ENCODE data around the gene PRELID1.
A peak's percentile ranks its signal among the peaks of the same experiment; 100 is the strongest.
"Not testable (repeated sequence)": the region's sequence is repeated elsewhere in the genome, so short reads cannot be mapped to it uniquely, and the experiment has no call there.

Gene PRELID1

DNA sequence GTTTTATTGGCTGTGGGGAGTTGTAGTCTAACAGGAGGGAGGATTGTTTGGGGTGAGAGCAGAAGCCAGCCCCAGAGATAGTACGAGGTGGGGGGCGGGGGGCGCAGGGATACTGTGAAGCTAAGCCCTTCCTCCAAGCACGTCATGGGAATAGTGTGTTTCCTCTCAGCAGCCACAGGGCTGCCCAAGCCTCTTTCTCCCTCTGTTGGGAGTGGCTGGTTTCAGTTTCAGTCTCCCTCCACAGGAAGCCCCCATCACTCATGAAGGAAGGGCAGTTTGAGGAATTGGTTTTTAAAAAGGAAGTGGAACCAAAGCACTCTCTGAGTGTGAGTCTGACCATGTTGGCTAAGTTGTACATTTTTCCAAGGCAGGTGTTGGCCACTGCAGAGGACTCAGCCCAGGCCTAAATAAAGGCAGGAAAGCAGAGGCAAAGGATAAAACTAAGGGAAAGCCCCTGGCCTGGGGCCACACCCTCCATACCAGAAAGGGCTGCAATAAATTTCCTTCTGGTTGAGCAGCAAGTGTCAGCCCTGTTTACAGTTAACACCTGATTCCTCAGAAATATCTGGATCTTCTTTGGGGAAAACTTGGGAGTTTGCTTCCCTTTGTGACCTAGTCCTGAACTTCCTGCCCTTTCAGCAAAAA is 3.2 kb upstream of the PRELID1 start:
- DNase-seq = no peak

DNA sequence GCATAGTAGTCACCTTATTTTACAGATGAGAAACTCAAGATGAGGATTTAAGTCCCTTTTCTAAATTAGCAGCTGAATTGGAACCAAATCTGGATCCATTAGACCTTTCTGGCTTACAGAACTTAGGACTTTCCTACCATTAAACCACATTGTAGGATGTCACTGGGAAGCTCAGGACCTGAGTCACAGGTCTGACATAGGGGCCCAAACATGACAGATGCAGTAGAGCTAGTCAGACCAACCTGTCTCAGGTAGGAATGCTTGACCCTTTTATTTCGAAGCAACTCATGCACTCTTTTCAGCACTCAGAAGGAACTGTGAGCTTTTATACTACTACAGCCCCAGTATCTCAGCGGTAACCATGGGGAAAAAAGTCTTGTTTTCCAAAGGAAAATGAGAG is 2.6 kb upstream of the PRELID1 start:
- no peak for DNase-seq

DNA sequence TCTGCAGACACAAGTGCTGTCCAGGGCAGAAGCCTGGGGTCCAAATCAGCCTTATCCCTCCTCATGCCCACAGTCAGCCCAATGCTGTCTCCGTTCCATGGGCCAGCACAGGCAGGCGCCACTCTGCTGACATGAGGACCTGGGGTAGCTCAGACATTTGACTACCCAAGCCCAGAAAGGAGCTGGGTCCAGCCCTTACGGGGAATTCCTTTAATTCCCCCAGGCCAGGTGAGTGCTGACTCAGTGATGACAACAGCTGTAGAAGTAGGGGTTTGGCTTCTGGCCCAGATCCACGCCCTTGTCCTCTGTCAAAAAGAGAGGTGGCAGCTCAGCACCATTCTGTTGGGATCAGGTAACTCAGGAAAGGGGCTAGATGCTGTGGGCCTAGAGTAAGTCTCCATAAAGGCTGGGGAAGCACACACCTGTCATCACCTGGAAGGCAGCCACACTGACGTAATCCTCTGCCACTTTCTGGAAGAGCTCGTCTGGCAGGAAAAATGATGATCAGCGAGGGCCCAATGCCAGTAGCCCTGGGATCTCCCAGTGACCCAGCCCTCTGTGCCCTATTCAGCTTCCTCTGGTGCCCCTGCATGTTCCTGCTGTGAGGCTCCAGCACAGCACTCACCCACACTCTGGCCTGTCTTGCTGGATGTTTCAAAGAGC is 2.0 kb upstream of the PRELID1 start:
- no peak for DNase-seq

DNA sequence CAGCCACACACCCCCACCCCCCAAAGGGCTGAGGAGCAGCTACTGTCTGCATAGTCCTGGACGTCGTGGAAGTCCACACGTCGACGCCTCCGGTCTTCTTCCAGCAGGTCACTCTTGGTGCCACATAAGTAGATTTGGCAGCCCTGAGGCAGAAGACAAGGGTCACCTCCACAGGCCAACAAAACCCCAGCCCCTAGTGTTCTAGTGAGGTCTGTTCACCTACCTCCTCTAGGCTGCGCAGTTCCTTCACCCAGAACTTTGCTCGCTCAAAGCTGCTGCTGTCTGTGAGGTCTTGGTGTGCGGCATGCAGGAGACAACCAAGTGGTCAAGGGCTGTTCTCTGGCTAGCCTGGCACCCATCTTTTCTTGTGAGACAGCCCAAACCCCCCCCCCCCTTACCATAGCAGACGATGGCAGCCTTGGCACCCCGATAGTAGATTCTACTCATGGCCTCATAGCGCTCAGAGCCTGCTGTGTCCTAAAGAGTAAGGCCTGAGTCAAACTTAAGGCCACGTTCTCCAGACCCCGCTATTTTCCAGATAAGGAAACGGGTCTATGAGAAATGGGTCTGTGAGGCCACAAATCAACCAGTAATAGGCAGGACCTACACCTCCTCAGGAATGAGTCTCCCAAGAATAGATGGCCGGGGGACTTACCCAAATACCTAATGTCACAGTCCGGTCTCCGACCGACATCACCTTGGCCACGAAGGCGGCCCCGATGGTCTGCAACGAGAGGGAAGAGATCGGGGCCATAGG is 1.1 kb upstream of the PRELID1 start:
- no peak for DNase-seq

DNA sequence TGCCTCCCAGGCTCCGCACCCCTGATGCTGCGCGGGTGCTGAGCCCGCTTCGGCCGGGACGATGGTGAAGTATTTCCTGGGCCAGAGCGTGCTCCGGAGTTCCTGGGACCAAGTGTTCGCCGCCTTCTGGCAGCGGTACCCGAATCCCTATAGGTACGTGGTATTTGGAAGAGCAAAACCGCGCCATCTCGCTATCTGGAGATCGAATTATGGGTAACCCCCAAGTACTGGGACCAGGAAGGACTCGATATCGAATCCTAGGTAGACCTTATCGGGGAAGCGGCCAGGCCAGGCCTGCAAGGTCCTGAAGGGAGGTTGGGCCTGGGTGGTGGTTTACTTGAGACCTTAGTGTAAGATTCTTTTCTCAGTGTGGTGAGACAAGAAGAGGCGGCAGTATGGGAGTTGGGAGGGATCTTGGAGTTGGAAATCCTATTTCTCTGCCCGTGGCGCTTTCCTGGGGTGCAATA is 359 bp downstream of the PRELID1 start:
- DNase-seq = no peak

DNA sequence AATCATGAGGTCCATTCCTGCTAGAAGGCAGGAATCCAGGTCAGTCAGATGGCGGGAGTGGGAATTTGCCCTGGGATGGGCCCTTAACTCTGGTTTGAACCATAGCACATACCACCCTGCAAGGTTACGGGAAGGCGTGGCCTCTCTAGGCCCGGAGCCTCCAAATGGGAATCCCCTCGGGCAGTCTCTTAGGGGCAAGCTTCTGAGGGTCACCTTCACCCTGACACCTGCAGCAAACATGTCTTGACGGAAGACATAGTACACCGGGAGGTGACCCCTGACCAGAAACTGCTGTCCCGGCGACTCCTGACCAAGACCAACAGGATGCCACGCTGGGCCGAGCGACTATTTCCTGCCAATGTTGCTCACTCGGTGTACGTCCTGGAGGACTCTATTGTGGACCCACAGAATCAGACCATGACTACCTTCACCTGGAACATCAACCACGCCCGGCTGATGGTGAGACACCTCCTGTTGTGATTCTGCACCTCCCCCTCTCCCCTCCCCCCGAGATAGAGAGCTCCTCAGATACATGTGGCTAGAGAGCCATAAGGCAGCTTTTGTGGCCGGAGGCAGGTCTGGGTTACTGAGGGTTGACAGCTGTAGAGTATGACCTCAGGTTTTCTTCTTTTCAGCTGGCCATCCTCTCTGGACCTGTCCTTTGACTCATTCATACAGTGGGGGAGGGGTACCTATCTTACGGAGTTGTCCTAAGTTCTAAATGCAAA is 957 bp downstream of the PRELID1 start:
- no peak for DNase-seq

DNA sequence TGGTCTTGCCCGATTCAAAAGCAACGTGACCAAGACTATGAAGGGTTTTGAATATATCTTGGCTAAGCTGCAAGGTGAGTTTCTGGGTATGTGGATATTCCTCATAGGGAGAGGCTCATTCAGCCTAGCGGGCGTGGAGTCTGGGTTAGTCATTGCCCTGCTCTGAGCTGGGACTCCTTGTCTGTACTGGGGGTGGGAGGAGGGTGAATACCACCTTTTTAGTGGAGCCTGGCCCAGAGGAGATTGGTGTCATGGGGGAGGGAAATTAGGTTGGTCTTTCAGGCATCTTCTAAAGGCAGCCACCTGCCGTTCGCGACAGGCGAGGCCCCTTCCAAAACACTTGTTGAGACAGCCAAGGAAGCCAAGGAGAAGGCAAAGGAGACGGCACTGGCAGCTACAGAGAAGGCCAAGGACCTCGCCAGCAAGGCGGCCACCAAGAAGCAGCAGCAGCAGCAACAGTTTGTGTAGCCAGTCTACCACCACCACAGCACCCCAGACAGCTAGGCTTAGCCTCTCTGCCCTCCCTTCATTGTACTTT is 2.6 kb downstream of the PRELID1 start:
- DNase-seq = not testable (repeated sequence)

DNA sequence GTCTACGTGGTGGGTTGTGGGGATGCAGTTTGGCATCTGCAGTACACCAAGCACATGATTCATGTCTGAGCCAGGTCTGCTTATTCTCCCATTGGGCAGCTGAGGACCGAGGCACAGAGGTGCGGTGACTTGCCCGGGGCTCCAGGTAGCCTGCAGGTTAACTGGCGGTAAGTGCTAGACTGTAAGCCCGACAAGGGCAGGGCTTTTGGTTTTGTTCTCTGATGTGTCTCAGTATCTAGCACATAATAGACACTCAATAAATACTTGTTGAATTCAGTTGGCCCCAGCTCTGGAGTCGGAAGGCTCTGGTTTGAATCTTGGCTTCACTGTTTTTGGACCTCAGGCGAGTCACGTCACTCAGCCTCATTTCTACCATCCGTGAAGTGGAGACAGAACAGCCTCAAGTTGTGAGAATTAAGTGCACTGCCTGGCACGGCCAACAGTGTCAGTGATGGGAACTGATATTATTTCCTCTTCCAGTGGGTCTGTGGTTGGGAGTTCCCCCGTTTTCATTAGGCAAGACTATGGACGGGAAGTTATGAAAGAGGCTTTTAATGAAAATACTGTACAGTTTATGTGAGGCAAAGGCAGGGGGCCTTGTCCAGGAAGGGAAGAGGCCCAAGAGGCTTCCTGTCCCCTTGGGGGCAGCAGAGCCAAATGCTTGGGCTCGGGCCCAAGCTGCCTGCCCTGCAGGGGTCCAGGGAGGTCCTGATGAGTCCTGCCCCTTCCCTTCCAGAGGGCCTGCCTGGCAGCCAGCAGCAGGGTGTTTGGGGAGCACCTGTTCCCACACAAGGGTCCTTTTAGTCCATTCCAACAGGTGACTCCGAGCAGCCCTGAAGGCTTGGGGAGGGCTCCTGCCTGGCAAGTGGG is 3.3 kb downstream of the PRELID1 start:
- no peak for DNase-seq

DNA sequence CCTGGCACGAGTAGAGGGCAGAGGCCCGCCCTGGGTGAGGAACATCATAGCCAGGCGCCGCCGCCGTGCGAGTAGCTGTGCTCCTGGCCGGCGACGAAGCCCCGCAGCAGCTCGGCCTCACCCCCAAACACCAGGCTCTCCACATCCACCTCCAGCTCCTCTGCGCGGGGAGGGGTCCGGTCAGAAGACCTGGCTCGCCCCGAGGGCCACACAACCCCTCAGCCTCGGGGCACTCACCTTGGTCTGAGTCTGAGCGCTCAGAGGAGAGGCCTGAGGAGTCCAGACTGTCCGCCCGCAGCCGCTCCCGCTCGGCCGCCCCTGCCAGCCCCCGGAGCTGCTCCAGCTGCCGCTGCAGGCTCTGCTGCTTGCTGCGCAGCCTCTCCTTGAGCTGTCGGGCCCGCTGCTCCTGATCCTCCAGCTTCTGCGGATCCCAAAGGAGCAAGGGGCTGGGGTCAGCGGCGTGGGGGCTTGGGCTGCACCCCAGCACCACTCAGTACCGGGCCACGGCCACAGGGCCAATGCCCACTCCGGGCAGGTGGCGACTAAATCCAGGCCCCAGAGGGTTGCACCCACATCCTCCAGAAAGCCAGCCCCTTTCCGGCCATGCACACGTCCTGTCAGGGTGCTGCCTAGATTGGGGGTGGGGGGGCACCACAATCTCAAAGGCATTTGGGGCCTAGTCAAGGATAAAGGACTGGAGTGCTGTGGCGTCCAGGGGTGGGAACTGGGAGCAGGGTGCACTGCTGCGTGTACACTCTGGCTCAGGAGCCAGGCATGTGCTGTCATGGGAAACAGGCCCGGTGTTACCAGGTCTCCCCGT is 4.2 kb downstream of the PRELID1 start:
- no peak for DNase-seq

DNA sequence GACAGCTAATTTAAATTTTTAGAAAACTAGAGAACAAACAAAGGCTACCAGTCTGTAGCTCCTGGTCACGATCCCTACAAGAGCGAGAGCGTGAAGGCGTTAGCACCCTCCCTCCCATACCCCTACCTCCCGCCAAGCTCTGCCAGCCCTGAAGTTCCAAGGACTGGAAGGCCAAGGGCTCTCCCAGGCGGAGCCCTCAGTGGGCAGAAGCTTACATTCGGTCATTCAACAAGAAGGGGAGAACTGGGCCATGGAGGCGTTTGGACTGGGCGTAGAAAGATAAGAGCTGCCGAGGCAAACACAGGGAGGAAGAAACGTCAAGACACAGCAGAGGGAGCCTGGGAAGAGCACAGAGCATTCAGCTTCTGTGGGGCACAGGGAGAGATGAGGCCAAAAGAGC is 5.1 kb downstream of the PRELID1 start:
- no peak for DNase-seq

DNA sequence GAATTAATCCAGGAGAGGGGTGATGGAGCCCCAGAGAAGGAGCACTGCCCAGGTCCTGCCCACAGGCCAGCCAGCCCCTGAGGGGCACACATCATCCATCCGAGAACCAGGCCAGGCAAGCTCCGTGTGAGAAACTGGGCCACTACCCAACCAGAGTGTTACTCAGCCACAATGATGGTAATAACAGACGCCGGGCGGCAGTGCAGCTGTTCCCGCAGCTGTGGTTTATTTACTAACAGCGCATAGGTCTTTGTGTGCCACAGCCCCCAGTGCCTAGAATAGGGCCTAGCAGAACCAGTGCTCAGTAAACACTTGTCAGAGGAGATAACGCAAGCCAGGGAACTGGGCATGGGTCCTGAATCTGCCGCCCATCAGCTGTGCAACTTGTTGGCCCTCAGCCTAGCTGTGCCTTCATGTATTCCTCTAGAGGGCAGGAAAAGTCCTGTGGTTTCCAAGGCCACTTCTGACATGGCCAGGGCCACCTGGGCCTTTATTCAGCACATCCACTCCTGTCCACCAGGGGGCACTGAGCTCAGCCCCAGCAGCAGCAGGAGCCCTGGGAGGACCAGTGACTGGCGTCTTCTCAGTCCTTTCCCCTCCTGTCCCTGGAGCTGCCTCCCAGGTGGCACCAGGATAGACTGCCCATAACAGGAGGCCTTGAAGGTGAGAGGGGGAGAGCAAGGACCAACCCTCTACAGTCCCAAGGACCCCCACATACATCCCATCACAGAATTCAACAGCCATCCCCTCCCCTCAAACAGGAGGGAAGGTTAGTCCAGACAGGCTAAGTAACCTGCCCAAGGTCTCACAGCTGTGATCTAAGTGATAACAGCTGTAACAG is 6.0 kb downstream of the PRELID1 start:
- no peak for DNase-seq

DNA sequence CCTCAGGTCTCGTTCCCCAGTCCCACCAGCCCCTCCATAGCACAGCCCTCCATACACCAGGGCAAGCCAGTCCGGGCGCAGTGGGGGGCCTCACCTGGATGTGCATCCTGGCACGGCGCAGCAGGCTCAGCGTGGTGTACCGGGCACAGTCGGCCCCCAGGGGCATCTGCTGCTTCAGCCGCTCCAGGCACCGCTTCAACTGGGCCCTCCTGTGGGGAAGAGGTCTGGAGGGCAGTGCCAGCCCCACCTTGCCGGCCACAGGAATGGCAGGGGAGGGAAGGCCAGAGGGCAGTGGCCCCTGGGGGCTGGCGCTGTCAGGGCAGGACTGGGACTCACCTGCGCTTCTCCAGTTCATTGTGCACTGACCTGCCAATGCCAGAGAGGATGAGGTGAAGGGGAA is 6.7 kb downstream of the PRELID1 start:
- no peak for DNase-seq

DNA sequence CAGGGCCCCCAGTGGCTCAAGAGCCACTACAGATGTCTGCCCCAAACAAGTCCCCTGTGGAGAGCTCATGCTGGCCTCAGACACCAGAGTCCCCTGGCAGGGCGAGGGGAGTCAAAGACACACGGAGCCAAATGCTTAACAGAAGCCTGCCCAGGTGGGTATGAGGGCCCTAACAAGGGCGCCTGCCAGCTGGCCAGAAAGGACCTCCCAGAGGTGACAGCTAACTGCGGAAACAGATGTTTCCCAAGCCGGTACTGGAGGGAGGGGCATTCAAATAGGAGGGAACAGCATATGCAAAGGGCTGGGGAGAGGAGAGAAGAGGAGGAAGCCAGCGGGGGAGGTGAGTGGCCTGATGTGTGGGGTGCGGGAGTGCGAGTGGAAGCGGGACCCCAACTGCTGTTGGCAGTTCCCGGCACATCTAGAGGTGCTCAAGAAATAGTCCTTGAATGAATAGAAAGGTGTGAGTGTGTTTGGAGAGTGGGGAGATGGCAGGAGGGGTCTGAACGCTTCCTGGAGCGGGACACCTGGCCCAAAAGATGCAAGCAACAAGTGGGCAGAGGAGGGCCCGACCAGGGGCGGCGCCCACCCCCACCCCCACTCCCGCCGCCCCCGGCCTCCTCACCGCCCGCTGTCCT is 7.3 kb downstream of the PRELID1 start:
- DNase-seq = no peak

DNA sequence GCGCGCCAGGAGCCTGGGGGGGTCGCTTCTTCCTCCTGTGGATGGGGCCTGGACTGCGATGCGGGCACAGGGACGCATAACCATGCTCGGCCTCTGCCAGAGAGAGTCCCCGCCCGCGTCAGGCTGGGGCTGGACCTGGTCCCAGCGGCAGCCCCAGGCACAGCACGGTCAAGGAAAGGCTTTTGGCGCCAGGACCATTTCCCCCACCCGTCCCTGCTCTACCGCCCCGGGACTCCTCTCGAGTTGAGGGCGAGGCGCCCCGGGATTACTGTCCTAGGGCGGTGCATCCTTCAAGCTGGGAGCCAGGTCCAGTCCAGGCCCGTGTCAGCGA is 7.8 kb downstream of the PRELID1 start:
- DNase-seq = no peak

DNA sequence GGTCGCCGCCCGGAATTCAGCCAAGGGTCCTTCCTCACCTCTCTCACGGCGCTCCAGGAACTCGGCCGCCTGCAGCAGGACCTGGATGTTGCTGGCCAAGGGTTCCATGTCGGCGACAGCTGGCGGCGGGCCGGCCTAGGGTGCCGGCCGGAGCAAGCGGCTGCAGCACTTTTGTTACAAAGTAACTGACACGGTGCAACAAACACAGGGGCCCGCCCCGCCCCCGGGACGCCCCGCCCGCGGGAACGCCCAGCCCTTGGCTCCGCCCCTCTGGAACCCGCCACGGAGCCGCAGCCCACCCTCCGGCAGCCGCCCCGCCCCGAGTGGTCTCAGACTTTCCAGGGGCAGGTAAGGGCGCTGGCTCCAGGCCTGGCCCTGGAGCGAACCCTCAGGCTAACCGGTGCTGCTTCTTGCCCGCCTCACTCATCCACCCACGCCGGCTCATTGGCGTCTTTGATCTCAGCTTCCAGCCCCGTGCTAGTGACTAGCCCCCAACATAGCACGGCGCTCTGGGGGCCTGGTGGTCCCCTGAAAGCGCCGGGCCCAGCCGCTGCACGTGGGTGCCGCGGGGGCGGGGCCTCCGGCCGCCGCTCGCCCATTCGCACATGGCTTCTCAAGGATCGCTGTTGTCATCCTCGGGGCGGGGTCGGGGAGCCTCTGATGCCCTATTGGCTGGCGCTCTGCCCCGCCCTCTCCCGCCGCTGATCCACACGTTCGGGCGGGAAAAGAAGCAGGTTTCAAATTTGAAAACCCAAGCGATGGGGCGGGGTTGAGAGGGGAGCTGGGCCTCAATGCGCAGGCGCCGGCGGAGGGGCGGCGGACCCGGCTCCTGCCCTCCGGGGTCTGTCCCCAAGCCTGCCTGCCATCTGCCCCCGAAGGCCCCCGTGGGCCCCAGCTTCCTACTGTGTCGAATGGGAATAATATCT is 8.4 kb downstream of the PRELID1 start, which contains the start of gene MXD3:
MXD3 (minus strand) TSS at position 176 of the 926 bp plus-strand sequence; CDS start at position 108, 68 bp downstream.
- peak; percentile 90 for DNase-seq

DNA sequence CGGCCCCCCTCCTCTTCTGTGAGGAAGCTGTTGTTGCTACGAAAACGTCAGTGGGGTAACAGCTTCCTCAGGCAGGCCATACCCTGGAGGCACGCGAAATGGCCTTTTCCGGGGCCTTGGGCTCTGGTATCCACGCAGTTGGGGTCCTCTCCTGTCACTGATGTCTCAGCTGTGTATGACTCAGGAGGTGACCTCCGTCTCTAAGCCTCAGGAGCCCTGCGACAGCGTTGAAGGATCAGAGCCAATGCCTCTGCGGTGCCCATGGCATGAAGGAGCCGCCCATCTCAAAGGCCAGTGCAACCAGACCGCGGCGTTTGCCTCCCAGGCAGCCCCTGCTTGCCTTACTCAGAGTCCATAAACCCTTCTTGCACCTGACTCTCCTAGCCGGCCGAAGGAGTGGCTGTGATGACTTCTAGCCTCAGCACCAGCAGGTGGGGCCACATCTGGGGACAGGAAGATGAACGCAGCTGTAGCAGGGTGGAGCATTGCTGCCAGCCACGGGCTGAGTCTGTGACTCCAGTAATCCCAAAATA is 9.1 kb downstream of the PRELID1 start:
- DNase-seq = no peak

DNA sequence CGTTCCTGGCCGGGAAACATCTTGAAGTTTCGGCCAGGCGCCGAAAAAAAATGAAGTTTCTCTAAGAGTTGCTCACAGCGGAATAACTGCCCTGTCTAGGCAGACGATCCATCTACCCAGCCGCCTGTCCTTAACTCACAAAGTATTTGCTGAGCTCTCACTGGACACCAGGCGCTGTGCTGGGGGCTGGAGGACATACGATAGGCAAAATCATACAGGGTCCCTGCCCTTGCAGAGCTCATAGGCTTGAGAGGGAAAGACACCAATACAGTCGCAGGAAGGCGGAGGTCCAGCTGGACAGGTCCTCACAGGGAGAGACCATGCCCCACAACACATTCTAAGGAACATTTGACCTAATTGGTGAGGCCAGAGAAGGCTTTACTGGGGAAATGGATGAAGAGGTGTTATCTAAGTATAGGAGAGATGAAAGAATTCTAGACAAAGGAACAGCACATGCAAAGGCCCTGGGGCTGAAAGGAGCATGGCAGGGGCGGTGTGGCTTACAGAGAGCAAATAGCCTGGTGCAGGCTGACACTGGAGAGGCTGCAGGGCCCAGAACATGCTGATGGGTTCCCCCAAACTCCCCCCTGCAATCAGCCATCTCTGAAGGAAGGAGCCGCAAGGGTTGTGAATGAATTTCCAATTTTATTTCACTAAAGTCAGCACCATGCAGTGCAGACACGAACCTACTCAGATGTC is 10.1 kb downstream of the PRELID1 start:
- no peak for DNase-seq
